Measurements from ENCODE around the gene TGFBR3. TPM values are rescaled to one million over a fixed set of nuclear protein-coding genes. Genes with fewer than 3 reads are reported as not detected.
A peak's percentile ranks its signal among the peaks of the same experiment; 100 is the strongest.

Gene TGFBR3
- total RNA-seq, 1 donor from 2014 or later, result 7.4 TPM

DNA sequence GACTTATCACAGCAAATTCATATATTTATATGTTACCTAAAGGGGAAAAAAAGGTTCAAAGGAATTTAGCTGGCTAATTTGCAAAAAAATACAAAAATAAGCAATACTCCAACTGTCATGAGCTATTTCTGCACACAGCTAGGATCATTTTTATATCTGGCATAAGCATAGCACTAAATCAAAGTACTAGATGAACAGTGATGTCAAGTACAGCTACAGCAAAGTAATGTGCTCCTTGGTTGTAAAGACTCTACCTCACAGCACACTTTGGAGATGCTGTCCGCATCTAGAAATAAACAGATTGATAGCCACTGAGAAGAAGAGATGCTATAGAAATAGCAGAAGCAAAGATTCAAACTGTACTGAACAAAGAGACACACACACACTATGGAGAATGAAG is 125.4 kb downstream of the TGFBR3 start:
- Mint-ChIP-seq H3K9me3 (peaks cover 4% of the 10 kb centered on the region), H3K4me1 (peaks cover 6% of the 10 kb centered on the region), H3K27ac (no peak overlapping the region), H3K36me3 (ENCODE audit: low read depth) (peaks cover 17% of the 10 kb centered on the region), H3K4me3 (no peak overlapping the region), H3K27me3 (peaks cover 12% of the 10 kb centered on the region)
- intact Hi-C loops (cut with micrococcal nuclease), result no loop called here
- DNase-seq, result no peak

DNA sequence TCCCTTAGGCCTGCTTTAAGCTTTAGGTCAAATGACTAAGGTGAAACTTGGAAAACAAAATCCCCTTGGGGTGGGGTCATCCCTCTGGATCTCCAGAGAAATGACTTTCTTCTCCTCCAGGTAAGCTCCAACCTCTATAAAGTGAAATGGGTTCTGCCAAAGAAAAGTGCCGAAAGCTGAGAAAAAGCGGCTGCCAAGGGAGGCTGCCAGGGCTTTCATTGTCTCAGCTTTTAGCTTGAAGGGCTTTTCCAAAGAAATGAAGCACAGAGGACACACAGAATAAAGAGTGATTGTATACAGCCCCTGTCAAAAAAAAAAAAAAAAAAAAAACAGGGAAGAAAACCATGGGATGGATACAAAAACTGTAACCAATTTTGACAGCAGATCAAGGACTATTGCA is 126.9 kb downstream of the TGFBR3 start:
- H3K4me1 Mint-ChIP-seq, result peaks cover 16% of the 10 kb centered on the region
- intact Hi-C loops (cut with micrococcal nuclease), result loop anchor here (10.0 kb wide), 2 partner anchors 164 to 556 kb away; no protein-coding TSS in a partner anchor
- H3K27ac Mint-ChIP-seq, result no peak overlapping the region
- peaks cover 12% of the 10 kb centered on the region for H3K27me3 Mint-ChIP-seq
- peaks cover 17% of the 10 kb centered on the region for H3K36me3 Mint-ChIP-seq (ENCODE audit: low read depth)
- DNase-seq, result no peak
- no peak overlapping the region for H3K4me3 Mint-ChIP-seq
- peaks cover 4% of the 10 kb centered on the region for H3K9me3 Mint-ChIP-seq

DNA sequence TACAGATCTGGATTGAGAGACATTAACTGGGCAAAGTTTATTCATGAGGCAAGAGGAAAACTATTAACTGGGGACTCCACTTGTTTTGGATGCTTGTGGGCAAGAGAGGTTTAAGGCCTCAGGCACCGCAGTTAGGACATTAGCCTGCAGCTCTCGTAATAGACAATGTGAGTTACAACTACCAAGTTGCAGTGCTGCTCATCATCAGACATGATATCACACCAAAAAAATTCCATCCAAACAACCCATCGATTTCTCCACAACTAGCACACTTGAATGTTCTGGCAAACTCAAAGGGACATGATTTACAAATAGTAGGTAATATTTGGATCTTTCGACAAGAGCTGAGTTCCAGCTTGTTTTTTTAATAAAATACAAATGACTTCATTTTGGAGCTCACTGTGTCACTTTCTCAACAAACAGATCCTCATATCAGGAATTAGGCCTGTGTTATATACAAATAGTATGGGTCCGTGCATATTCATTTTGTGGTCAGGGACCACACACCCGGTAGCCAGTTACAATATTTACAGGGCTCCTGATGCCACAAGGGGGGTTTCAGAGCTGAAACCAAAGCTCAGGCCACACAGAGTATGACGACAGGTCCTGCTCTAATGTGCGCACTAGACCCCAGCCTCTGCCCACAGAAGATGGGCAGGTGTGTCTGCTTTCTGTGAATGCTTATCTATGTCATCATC is 128.0 kb downstream of the TGFBR3 start:
- no peak for DNase-seq
- Mint-ChIP-seq H3K9me3 (peaks cover 4% of the 10 kb centered on the region), H3K27me3 (peaks cover 12% of the 10 kb centered on the region), H3K36me3 (ENCODE audit: low read depth) (peaks cover 15% of the 10 kb centered on the region), H3K27ac (no peak overlapping the region), H3K4me1 (peaks cover 26% of the 10 kb centered on the region), H3K4me3 (no peak overlapping the region)
- intact Hi-C loops (cut with micrococcal nuclease), result loop anchor here (10.0 kb wide), 2 partner anchors 163 to 557 kb away; no protein-coding TSS in a partner anchor

GRCh38 chr1:91755702-91756287 is 130.2 kb downstream of the TGFBR3 start:
- Mint-ChIP-seq H3K4me1 (peaks cover 30% of the 10 kb centered on the region), H3K27me3 (peaks cover 7% of the 10 kb centered on the region), H3K36me3 (ENCODE audit: low read depth) (peaks cover 10% of the 10 kb centered on the region), H3K27ac (no peak overlapping the region), H3K9me3 (no peaks in the 10 kb centered on the region), H3K4me3 (no peak overlapping the region)
- intact Hi-C loops (cut with micrococcal nuclease), result loop anchor here (10.0 kb wide), 2 partner anchors 161 to 559 kb away; no protein-coding TSS in a partner anchor
- DNase-seq, result no peak

- Mint-ChIP-seq H3K27me3 (peaks cover 4% of the 10 kb centered on the region), H3K36me3 (ENCODE audit: low read depth) (peaks cover 13% of the 10 kb centered on the region), H3K4me1 (peaks cover 33% of the 10 kb centered on the region), H3K9me3 (peaks cover 5% of the 10 kb centered on the region), H3K4me3 (peak overlapping the region; percentile 15), H3K27ac (peak overlapping the region; percentile 19)
- intact Hi-C loops (cut with micrococcal nuclease), result loop anchor here (1.0 to 10.0 kb wide), 12 partner anchors 23 to 560 kb away; partner anchors contain the start of gene CDC7
- no peak for DNase-seq
These were observed 131.0 kb downstream of the TGFBR3 start for GRCh38 chr1:91754816-91755580.

DNA sequence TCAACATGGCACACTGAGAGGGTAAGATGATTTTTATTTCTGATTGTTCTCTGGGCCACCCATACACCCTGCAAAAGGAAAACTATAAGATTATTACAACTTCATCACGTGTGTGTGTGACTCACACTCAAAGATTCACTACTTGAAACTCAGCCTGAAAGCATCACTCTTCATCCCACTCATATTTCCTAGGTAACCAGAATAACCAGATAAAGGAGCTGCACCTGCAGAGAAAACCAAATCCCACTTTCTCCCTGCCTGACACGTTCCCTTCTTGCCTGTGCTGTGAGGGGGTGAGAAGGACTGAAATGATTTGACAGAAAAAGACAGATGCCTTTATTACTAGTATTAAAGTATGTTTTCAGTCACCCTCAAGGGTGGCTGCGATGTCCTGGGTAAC is 131.6 kb downstream of the TGFBR3 start:
- peaks cover 34% of the 10 kb centered on the region for H3K4me1 Mint-ChIP-seq
- peak; percentile 71 for DNase-seq
- H3K4me3 Mint-ChIP-seq, result peak overlapping the region; percentile 15
- intact Hi-C loops (cut with micrococcal nuclease), result loop anchor here (1.0 to 10.0 kb wide), 12 partner anchors 22 to 560 kb away; partner anchors contain the start of gene CDC7
- H3K9me3 Mint-ChIP-seq, result peaks cover 8% of the 10 kb centered on the region
- H3K27me3 Mint-ChIP-seq, result peaks cover 4% of the 10 kb centered on the region
- H3K27ac Mint-ChIP-seq, result peak overlapping the region; percentile 85
- peaks cover 15% of the 10 kb centered on the region for H3K36me3 Mint-ChIP-seq (ENCODE audit: low read depth)

- DNase-seq, result no peak
- H3K9me3 Mint-ChIP-seq, result peaks cover 13% of the 10 kb centered on the region
- peaks cover 4% of the 10 kb centered on the region for H3K27me3 Mint-ChIP-seq
- H3K27ac Mint-ChIP-seq, result peak overlapping the region; percentile 85
- peaks cover 34% of the 10 kb centered on the region for H3K4me1 Mint-ChIP-seq
- intact Hi-C loops (cut with micrococcal nuclease), result loop anchor here (1.0 to 10.0 kb wide), 12 partner anchors 22 to 561 kb away; partner anchors contain the start of gene CDC7
- H3K36me3 Mint-ChIP-seq (ENCODE audit: low read depth), result peaks cover 19% of the 10 kb centered on the region
- peak overlapping the region; percentile 15 for H3K4me3 Mint-ChIP-seq
These were observed 132.1 kb downstream of the TGFBR3 start for GRCh38 chr1:91753878-91754277.

- DNase-seq, result no peak
- H3K4me1 Mint-ChIP-seq, result peaks cover 35% of the 10 kb centered on the region
- intact Hi-C loops (cut with micrococcal nuclease), result loop anchor here (5.0 to 10.0 kb wide), 3 partner anchors 158 to 562 kb away; partner anchors contain the start of gene CDC7
- H3K36me3 Mint-ChIP-seq (ENCODE audit: low read depth), result peaks cover 22% of the 10 kb centered on the region
- H3K27me3 Mint-ChIP-seq, result peaks cover 4% of the 10 kb centered on the region
- H3K4me3 Mint-ChIP-seq, result peak overlapping the region; percentile 47
- H3K9me3 Mint-ChIP-seq, result peaks cover 14% of the 10 kb centered on the region
- H3K27ac Mint-ChIP-seq, result peak overlapping the region; percentile 83
These were observed 133.6 kb downstream of the TGFBR3 start for GRCh38 chr1:91752324-91752723.

GRCh38 chr1:91751275-91751674 is 134.7 kb downstream of the TGFBR3 start:
- peaks cover 35% of the 10 kb centered on the region for H3K4me1 Mint-ChIP-seq
- intact Hi-C loops (cut with micrococcal nuclease), result loop anchor here (5.0 to 10.0 kb wide), 3 partner anchors 156 to 564 kb away; partner anchors contain the start of gene CDC7
- H3K27ac Mint-ChIP-seq, result no peak overlapping the region
- H3K4me3 Mint-ChIP-seq, result no peak overlapping the region
- peaks cover 30% of the 10 kb centered on the region for H3K36me3 Mint-ChIP-seq (ENCODE audit: low read depth)
- H3K27me3 Mint-ChIP-seq, result peaks cover 3% of the 10 kb centered on the region
- H3K9me3 Mint-ChIP-seq, result peaks cover 17% of the 10 kb centered on the region
- no peak for DNase-seq

GRCh38 chr1:91750398-91750996 is 135.5 kb downstream of the TGFBR3 start:
- Mint-ChIP-seq H3K4me3 (no peak overlapping the region), H3K27ac (no peak overlapping the region), H3K27me3 (no peaks in the 10 kb centered on the region), H3K9me3 (peaks cover 20% of the 10 kb centered on the region), H3K4me1 (peaks cover 35% of the 10 kb centered on the region), H3K36me3 (ENCODE audit: low read depth) (peaks cover 34% of the 10 kb centered on the region)
- intact Hi-C loops (cut with micrococcal nuclease), result loop anchor here (5.0 to 10.0 kb wide), 3 partner anchors 156 to 564 kb away; partner anchors contain the start of gene CDC7
- DNase-seq, result no peak

DNA sequence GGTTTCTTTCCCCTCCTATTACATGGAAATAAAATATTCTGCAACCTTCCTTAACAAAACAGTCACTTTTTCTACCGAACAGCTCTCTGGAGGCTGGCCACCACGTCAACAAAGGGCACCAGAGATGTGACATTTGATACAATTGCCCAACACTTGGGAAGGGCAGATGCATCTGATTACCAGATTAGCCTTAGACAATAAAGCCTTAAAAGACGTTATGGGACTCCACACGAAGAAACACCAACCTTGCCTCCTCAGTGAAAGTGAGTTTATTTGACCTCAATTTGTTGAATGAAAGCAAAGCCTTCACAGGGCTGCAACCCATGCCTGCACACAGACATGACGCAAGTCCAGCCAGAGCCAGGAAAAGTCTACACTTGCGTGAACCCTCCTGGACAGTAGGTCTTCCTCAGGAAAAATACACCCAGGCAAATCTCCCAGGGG is 136.1 kb downstream of the TGFBR3 start:
- DNase-seq, result no peak
- H3K27me3 Mint-ChIP-seq, result no peaks in the 10 kb centered on the region
- peaks cover 20% of the 10 kb centered on the region for H3K9me3 Mint-ChIP-seq
- no peak overlapping the region for H3K27ac Mint-ChIP-seq
- H3K36me3 Mint-ChIP-seq (ENCODE audit: low read depth), result peaks cover 34% of the 10 kb centered on the region
- H3K4me3 Mint-ChIP-seq, result no peak overlapping the region
- H3K4me1 Mint-ChIP-seq, result peaks cover 33% of the 10 kb centered on the region
- intact Hi-C loops (cut with micrococcal nuclease), result loop anchor here (5.0 to 10.0 kb wide), 3 partner anchors 155 to 565 kb away; partner anchors contain the start of gene CDC7

- H3K4me1 Mint-ChIP-seq, result peaks cover 19% of the 10 kb centered on the region
- peaks cover 24% of the 10 kb centered on the region for H3K9me3 Mint-ChIP-seq
- no peaks in the 10 kb centered on the region for H3K27me3 Mint-ChIP-seq
- no peak for DNase-seq
- intact Hi-C loops (cut with micrococcal nuclease), result no loop called here
- no peak overlapping the region for H3K27ac Mint-ChIP-seq
- H3K4me3 Mint-ChIP-seq, result no peak overlapping the region
- peaks cover 40% of the 10 kb centered on the region for H3K36me3 Mint-ChIP-seq (ENCODE audit: low read depth)
These were observed 138.3 kb downstream of the TGFBR3 start for GRCh38 chr1:91747666-91748065.

DNA sequence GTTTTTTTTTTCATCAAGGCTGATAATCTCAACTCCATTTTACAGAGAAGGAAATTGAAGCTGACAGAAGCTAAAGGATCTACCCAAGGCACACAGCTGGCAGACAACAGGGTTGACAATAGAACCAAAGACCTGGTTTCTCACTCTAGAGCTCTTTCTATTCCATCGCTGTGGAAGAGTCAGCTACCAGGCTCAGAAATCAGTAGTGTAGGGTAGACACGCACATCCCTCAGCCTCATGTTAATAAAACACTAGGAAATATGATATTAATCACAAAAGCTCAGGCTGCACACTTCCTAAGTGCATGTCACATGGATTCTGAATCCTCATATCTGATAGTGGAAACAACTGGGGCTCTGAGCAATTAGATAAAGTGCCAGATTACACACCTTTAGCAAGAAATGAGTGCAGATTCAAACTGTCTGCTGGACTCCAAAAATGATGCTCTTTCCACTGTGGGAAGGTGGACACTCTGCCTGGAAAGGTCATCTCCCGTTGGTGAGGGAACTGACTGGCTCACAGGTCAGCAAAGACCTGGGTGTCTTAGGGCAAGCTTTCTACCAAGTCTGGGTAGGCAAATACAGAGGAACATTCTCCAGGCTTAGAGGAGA is 139.1 kb downstream of the TGFBR3 start:
- Mint-ChIP-seq H3K4me3 (no peak overlapping the region), H3K4me1 (peaks cover 12% of the 10 kb centered on the region), H3K27ac (no peak overlapping the region), H3K27me3 (no peaks in the 10 kb centered on the region), H3K9me3 (peaks cover 28% of the 10 kb centered on the region), H3K36me3 (ENCODE audit: low read depth) (peaks cover 43% of the 10 kb centered on the region)
- intact Hi-C loops (cut with micrococcal nuclease), result no loop called here
- no peak for DNase-seq
